A673 (cell line): Measurements from ENCODE around the gene FBXO42.

Source experiments
- CTCF ChIP-seq: fragments of 300-800, 200-600 bp; sonication (generic); conservative IDR thresholded peaks from 2 replicates; pipeline ENCODE4 v1.5.1; 2017; ENCODE audit warnings: low read depth, mild to moderate bottlenecking, antibody characterized with exemption, low read length, moderate library complexity, mixed read lengths
- EZH2 ChIP-seq: fragments of 200-600 bp; sonication (generic); IDR thresholded peaks from 2 replicates; pipeline ENCODE4 v1.6.1; 2017; ENCODE audit warnings: borderline replicate concordance, low read depth, mild to moderate bottlenecking, mixed read lengths, antibody characterized with exemption, low read length; ENCODE audit not compliant: poor library complexity, severe bottlenecking

GRCh38 chr1:16219968-16220500 is 132.2 kb downstream of the FBXO42 start:
- TF ChIP-seq CTCF (no peak), EZH2 (no peak)
